ENCODE data around the gene C1orf94.

DNA sequence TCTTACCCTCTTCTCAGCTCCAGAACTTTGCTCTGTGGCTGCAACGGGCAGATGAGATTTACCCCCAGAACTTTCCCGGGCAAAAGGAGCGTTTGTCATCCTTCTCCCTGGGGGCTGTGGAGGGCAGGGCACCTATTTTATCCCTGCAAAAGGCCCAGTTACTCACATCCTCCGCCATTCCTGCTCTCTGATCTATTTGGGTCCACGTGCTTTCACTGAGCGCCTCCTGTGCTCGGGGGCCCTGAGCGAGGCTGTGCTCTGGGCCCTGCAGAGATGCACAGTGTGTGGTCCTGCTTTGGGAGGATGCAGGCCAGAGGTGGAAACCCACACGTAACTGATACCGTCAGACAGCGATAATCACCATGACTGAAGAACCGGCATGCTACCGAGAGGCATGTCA, 9.3 kb upstream of the C1orf94 start:
- TF ChIP-seq, protein P1, sequence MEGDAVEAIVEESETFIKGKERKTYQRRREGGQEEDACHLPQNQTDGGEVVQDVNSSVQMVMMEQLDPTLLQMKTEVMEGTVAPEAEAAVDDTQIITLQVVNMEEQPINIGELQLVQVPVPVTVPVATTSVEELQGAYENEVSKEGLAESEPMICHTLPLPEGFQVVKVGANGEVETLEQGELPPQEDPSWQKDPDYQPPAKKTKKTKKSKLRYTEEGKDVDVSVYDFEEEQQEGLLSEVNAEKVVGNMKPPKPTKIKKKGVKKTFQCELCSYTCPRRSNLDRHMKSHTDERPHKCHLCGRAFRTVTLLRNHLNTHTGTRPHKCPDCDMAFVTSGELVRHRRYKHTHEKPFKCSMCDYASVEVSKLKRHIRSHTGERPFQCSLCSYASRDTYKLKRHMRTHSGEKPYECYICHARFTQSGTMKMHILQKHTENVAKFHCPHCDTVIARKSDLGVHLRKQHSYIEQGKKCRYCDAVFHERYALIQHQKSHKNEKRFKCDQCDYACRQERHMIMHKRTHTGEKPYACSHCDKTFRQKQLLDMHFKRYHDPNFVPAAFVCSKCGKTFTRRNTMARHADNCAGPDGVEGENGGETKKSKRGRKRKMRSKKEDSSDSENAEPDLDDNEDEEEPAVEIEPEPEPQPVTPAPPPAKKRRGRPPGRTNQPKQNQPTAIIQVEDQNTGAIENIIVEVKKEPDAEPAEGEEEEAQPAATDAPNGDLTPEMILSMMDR (IDR thresholded peaks at IDR 0.05; ENCODE audit: low read depth, low read length): no peak
- TF ChIP-seq EZH2phosphoT487 (IDR thresholded peaks at IDR 0.05; ENCODE audit: low read depth): no peak

Measured in OCI-LY3 (cell line).